GM18526 (cell line): ENCODE data around the gene RP2.

Experiments used
- POLR2A ChIP-seq: IDR thresholded peaks from 3 replicates; pipeline ENCODE4 v1.6.1; 2011; ENCODE audit not compliant: insufficient read length; ENCODE audit errors: extremely low read depth

Gene RP2

GRCh38 chrX:46837558-46838485 lies 979 bp downstream of the RP2 start:
- no peak for TF ChIP-seq POLR2A

GRCh38 chrX:46838486-46838870 lies 1.6 kb downstream of the RP2 start:
- no peak for TF ChIP-seq POLR2A

GRCh38 chrX:46838974-46839480 lies 2.2 kb downstream of the RP2 start:
- TF ChIP-seq POLR2A = no peak

- no peak for TF ChIP-seq POLR2A
Observed at GRCh38 chrX:46840946-46841345, 4.1 kb downstream of the RP2 start.

DNA sequence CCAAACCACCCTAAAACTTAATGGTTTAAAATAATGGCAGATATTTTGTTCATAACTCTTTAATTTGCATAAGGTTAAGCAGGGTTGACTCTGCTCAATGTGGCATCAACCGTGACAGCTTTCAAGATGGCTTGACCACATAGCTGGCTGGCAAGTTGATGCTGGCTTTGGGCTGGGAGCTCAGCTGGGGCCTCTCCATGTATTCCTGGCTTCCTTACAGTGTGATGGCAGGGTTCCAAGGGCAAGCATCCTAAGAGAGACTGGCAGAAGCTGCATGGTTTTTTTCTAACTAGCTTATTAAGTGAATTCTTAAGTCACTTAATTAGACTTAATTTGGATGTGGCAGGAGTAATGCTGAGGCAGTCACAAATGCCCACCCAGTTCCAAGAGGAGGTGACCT lies 4.5 kb downstream of the RP2 start:
- TF ChIP-seq POLR2A = no peak

DNA sequence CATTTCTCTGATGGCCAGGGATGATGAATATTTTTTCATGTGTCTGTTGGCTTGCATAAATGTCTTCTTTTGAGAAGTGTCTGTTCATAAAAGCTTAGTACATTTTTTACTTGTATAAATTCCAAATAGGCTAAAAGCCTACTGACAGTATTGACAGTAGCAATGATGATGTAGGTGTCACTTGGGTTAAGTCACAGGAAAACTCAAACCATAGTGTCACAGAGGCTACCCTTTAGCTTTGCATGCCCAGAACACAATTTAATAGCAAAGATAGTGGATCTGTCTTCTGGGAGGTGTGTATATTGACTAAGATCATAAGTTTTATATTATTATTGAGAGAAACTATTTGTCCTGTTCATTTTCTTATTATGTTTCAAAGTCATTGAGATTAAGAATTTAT lies 8.1 kb downstream of the RP2 start:
- TF ChIP-seq POLR2A = no peak

DNA sequence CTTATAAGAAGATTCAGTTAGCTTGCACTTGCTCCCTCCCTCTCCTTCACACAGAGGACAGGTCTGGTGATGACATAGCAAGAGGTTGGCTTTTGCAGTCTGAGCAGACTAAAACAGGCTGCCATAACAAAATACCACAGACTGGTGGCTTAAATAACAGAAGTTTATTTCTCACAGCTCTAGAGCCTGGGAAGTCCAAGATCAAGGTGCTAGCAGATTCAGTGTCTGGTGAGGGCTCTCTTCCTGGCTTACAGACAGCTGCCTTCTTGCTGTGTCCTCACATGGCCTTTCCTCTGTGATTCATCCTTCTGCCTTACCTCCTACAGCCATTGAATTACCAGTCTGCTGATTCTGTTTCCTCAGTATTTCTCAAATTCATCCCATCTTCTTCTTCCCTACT lies 13.1 kb downstream of the RP2 start:
- no peak for TF ChIP-seq POLR2A

DNA sequence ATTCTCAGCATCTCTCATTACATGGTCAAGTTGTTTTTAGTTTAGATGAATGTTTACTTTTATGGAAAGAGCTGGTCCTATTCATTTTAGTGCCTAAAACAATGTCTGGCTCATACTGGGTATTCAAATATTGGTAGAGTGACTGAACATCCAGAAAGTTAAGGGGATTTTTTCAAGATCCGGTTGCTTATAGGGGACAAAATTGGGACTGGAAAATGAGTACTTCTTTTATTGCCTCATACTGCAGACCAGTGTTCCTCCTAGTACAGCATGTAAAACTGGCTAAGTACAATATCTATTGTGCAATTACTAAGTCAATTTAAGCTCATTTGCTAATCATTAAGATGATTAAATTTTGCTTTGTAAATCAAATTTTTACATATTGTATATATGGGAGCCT lies 13.9 kb downstream of the RP2 start:
- TF ChIP-seq POLR2A = no peak

DNA sequence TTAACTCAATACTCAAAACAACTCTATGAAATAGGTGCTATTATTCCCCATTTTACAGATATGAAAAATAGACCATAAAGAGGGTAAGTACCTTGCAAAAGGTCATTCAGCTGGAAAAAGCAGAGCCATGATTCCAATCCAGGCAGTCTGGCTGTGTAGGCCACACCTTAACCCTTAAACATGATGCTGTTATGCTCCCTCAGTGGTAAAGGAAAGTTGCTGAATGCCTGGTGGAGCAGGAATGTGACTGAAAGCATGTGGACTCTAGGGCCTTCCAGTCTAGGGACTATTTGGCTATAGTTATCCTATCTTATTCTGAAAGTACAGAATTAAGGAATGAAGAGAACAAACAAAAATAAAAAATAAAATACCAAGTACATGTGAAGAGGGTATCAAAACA lies 19.6 kb downstream of the RP2 start:
- TF ChIP-seq POLR2A = no peak

GRCh38 chrX:46860557-46860956 lies 23.7 kb downstream of the RP2 start:
- no peak for TF ChIP-seq POLR2A

GRCh38 chrX:46863072-46863471 lies 26.2 kb downstream of the RP2 start:
- no peak for TF ChIP-seq POLR2A

- no peak for TF ChIP-seq POLR2A
Observed at GRCh38 chrX:46864606-46865005, 27.8 kb downstream of the RP2 start.

- no peak for TF ChIP-seq POLR2A
Observed at GRCh38 chrX:46865281-46865680, 28.4 kb downstream of the RP2 start.

- no peak for TF ChIP-seq POLR2A
Observed at GRCh38 chrX:46866726-46867125, 29.9 kb downstream of the RP2 start.

- no peak for TF ChIP-seq POLR2A
Observed at GRCh38 chrX:46873746-46874145, 36.9 kb downstream of the RP2 start.

DNA sequence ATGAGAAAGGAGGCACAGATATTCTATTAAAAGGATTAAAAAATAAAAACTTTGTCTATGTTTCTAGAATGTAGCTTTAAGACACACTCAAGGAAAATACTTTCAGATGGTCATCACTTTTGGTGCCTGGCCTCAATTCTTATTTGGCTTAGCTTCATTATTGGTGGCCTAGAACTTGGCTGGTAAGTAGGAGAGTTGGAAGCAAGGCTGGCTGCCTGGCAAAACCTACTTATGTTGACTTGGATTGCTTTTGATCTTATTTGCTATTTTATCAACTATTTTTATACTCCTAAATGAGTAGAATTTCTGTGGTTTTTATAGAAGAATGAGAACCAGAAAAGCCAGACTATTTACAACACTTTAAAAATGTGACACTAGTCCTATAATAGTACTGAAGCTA lies 40.1 kb downstream of the RP2 start:
- no peak for TF ChIP-seq POLR2A

GRCh38 chrX:46882266-46882665 lies 45.4 kb downstream of the RP2 start:
- no peak for TF ChIP-seq POLR2A

GRCh38 chrX:46884799-46885198 lies 48.0 kb downstream of the RP2 start:
- no peak for TF ChIP-seq POLR2A

GRCh38 chrX:46898207-46898606 lies 61.4 kb downstream of the RP2 start:
- no peak for TF ChIP-seq POLR2A
